Measurements from ENCODE around the gene CCDC149. TPM values are rescaled to one million over a fixed set of nuclear protein-coding genes. Genes with fewer than 3 reads are reported as not detected.

CCDC149 gene
- polyA plus RNA-seq, 2 of the 4 experiments (the other 2 are of a cell fraction), result 1.4 to 2.8 TPM

GRCh38 chr4:24896056-24896455, 16.8 kb downstream of the CCDC149 start:
- DNase-seq (ENCODE audit: low read depth in 1 of 2, low spot score in 1 of 2), result no peak
- Histone ChIP-seq H3K27ac (no peak overlapping the region), H3K4me1 (no peaks in the 10 kb centered on the region), H3K9me3 (no peaks in the 10 kb centered on the region), H3K4me2 (no peak overlapping the region), H3K4me3 (no peak overlapping the region)
- ChIA-PET POLR2A (no interaction called here), CTCF (no interaction called here)
- FAIRE-seq, result no peak
- 48% methylated on average over 3 of the region's 3 CpGs for WGBS (ENCODE audit: missing lambda C conversion rate)
- no peak for ATAC-seq
- TF ChIP-seq RCOR1 (IDR thresholded peaks at IDR 0.05; ENCODE audit: low read depth, low read length) (no peak), NFE2L2 (conservative IDR thresholded peaks at IDR 0.05; ENCODE audit: low read length) (no peak), FOSB (CRISPR knock-in tag; IDR thresholded peaks at IDR 0.05) (no peak), CTCF (IDR thresholded peaks at IDR 0.05) (no peak), HMGXB4 (CRISPR knock-in tag; IDR thresholded peaks at IDR 0.05; ENCODE audit: borderline replicate concordance) (no peak), MAX (IDR thresholded peaks at IDR 0.05) (no peak), NPAS2 (CRISPR knock-in tag; IDR thresholded peaks at IDR 0.05; ENCODE audit: borderline replicate concordance) (no peak), REST (IDR thresholded peaks at IDR 0.05) (no peak), HEYL (CRISPR knock-in tag; IDR thresholded peaks at IDR 0.05) (no peak), ZFP36 (IDR thresholded peaks at IDR 0.05; ENCODE audit: borderline replicate concordance, partially characterized antibody) (no peak), CBX2 (IDR thresholded peaks at IDR 0.05; ENCODE audit: borderline replicate concordance, low read depth) (no peak), POLR2AphosphoS2 (conservative IDR thresholded peaks at IDR 0.05; ENCODE audit: low read length) (no peak)

- Histone ChIP-seq H3K4me1 (no peaks in the 10 kb centered on the region), H3K27ac (no peak overlapping the region), H3K4me3 (no peak overlapping the region), H3K9me3 (no peaks in the 10 kb centered on the region), H3K4me2 (no peak overlapping the region)
- 68% methylated on average over 1 of the region's 1 CpG for WGBS (ENCODE audit: missing lambda C conversion rate)
- ChIA-PET POLR2A (no interaction called here), CTCF (no interaction called here)
- FAIRE-seq (no peak), DNase-seq (ENCODE audit: low read depth in 1 of 2, low spot score in 1 of 2) (no peak), ATAC-seq (no peak)
- TF ChIP-seq NFE2L2 (conservative IDR thresholded peaks at IDR 0.05; ENCODE audit: low read length), result no peak
- no peak for TF ChIP-seq CBX2 (IDR thresholded peaks at IDR 0.05; ENCODE audit: borderline replicate concordance, low read depth)
- TF ChIP-seq MAX (IDR thresholded peaks at IDR 0.05), result no peak
- TF ChIP-seq MAZ (IDR thresholded peaks at IDR 0.05; ENCODE audit: borderline replicate concordance, low read depth, low read length), result no peak
- TF ChIP-seq CHD2 (IDR thresholded peaks at IDR 0.05; ENCODE audit: low read length, partially characterized antibody), result no peak
- no peak for TF ChIP-seq BCL3 (IDR thresholded peaks at IDR 0.05)
- no peak for TF ChIP-seq HMGXB4 (CRISPR knock-in tag; IDR thresholded peaks at IDR 0.05; ENCODE audit: borderline replicate concordance)
- no peak for TF ChIP-seq EHF (CRISPR knock-in tag; IDR thresholded peaks at IDR 0.05)
- no peak for TF ChIP-seq EP300 (IDR thresholded peaks at IDR 0.05)
- TF ChIP-seq RAD21 (conservative IDR thresholded peaks at IDR 0.05 in 1 of 2, IDR thresholded peaks at IDR 0.05 in 1 of 2), result no peak
- no peak for TF ChIP-seq POLR2A (IDR thresholded peaks at IDR 0.05; ENCODE audit: low read length)
- no peak for TF ChIP-seq HES2 (IDR thresholded peaks at IDR 0.05)
- TF ChIP-seq ATOH8 (CRISPR knock-in tag; IDR thresholded peaks at IDR 0.05; ENCODE audit: low read depth), result no peak
- TF ChIP-seq ELK1 (IDR thresholded peaks at IDR 0.05; ENCODE audit: low read depth, low read length), result no peak
Observed at GRCh38 chr4:24895461-24895860, 17.4 kb downstream of the CCDC149 start.
